ENCODE results near the gene RPS6KA3. TPM values are rescaled to one million over a fixed set of nuclear protein-coding genes. Genes with fewer than 3 reads are reported as not detected.

The RPS6KA3 gene
- total and polyA plus RNA-seq, 2 experiments from 2014 or later, result 38.6 to 99.4 TPM

- Histone ChIP-seq H3K79me2 (no peaks in the 10 kb centered on the region), H3K9me3 (ENCODE audit: low read depth) (no peaks in the 10 kb centered on the region), H3K36me3 (replicated peaks; ENCODE audit: insufficient read depth, low read depth) (no peaks in the 10 kb centered on the region), H3K4me2 (no peak overlapping the region), H3K27ac (no peak overlapping the region), H4K20me1 (ENCODE audit: insufficient read depth, poor library complexity, severe bottlenecking) (no peaks in the 10 kb centered on the region), H3K9me2 (replicated peaks; ENCODE audit: insufficient read depth) (no peaks in the 10 kb centered on the region), H2AFZ (no peak overlapping the region), H3K27me3 (no peaks in the 10 kb centered on the region), H3K4me3 (no peak overlapping the region), H3K4me1 (ENCODE audit: insufficient read depth) (no peaks in the 10 kb centered on the region)
- 86% methylated on average over 1 of the region's 1 CpG for WGBS (ENCODE audit: low lambda C conversion rate, missing lambda C conversion rate)
- TF ChIP-seq EZH2 (IDR thresholded peaks at IDR 0.05; ENCODE audit: borderline replicate concordance), result no peak
- TF ChIP-seq EZH2phosphoT487 (IDR thresholded peaks at IDR 0.05; ENCODE audit: low read depth, severe bottlenecking, unreplicated experiment), result no peak
- TF ChIP-seq, protein P1, sequence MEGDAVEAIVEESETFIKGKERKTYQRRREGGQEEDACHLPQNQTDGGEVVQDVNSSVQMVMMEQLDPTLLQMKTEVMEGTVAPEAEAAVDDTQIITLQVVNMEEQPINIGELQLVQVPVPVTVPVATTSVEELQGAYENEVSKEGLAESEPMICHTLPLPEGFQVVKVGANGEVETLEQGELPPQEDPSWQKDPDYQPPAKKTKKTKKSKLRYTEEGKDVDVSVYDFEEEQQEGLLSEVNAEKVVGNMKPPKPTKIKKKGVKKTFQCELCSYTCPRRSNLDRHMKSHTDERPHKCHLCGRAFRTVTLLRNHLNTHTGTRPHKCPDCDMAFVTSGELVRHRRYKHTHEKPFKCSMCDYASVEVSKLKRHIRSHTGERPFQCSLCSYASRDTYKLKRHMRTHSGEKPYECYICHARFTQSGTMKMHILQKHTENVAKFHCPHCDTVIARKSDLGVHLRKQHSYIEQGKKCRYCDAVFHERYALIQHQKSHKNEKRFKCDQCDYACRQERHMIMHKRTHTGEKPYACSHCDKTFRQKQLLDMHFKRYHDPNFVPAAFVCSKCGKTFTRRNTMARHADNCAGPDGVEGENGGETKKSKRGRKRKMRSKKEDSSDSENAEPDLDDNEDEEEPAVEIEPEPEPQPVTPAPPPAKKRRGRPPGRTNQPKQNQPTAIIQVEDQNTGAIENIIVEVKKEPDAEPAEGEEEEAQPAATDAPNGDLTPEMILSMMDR (IDR thresholded peaks at IDR 0.05; ENCODE audit: poor library complexity), result no peak
- no peak for DNase-seq (ENCODE audit: low spot score)
Measured at GRCh38 chrX:20147561-20147960, 119.1 kb downstream of the RPS6KA3 start.

DNA sequence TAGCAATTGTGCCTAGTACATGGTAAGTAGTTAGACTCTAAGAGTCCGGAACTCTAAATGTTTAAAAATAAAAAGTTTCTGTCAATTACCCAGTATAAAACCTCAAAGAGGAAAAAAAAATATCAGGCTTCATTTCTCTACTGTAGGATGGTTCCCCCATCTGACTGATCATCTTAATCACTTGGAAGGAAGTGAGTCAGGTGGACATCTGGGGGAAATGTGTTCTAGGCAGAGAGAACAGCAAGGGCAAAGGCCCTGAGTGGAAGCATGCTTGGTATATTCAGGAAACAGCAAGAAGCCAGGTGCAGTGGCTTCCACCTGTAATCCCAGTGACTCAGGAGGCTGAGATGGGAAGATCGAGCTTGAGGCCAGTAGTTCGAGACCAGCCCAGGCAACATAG lies 122.2 kb downstream of the RPS6KA3 start:
- 88% methylated on average over 3 of the region's 3 CpGs for WGBS (ENCODE audit: low lambda C conversion rate, missing lambda C conversion rate)

GRCh38 chrX:20143561-20143960 lies 123.1 kb downstream of the RPS6KA3 start:
- no peak for DNase-seq (ENCODE audit: low spot score)
- Histone ChIP-seq H3K27me3 (no peaks in the 10 kb centered on the region), H3K9me2 (replicated peaks; ENCODE audit: insufficient read depth) (no peaks in the 10 kb centered on the region), H3K4me1 (ENCODE audit: insufficient read depth) (no peaks in the 10 kb centered on the region), H3K4me2 (no peak overlapping the region), H3K79me2 (peaks cover 27% of the 10 kb centered on the region), H3K4me3 (no peak overlapping the region), H3K9me3 (ENCODE audit: low read depth) (no peaks in the 10 kb centered on the region), H4K20me1 (ENCODE audit: insufficient read depth, poor library complexity, severe bottlenecking) (peaks cover 16% of the 10 kb centered on the region), H3K27ac (no peak overlapping the region), H3K36me3 (replicated peaks; ENCODE audit: insufficient read depth, low read depth) (no peaks in the 10 kb centered on the region), H2AFZ (no peak overlapping the region)
- TF ChIP-seq EZH2 (IDR thresholded peaks at IDR 0.05; ENCODE audit: borderline replicate concordance) (no peak), EZH2phosphoT487 (IDR thresholded peaks at IDR 0.05; ENCODE audit: low read depth, severe bottlenecking, unreplicated experiment) (no peak)
- TF ChIP-seq, protein P1 (IDR thresholded peaks at IDR 0.05; ENCODE audit: poor library complexity), result no peak
- WGBS (ENCODE audit: low lambda C conversion rate, missing lambda C conversion rate), result 63% methylated on average over 2 of the region's 2 CpGs

More for the DNA sequence above, 122.2 kb downstream of the RPS6KA3 start:
- Histone ChIP-seq H2AFZ (no peak overlapping the region), H3K36me3 (replicated peaks; ENCODE audit: insufficient read depth, low read depth) (no peaks in the 10 kb centered on the region), H3K4me3 (no peak overlapping the region), H3K27me3 (no peaks in the 10 kb centered on the region), H4K20me1 (ENCODE audit: insufficient read depth, poor library complexity, severe bottlenecking) (peaks cover 8% of the 10 kb centered on the region), H3K9me2 (replicated peaks; ENCODE audit: insufficient read depth) (no peaks in the 10 kb centered on the region), H3K4me1 (ENCODE audit: insufficient read depth) (no peaks in the 10 kb centered on the region), H3K4me2 (no peak overlapping the region), H3K27ac (no peak overlapping the region), H3K79me2 (peaks cover 18% of the 10 kb centered on the region), H3K9me3 (ENCODE audit: low read depth) (no peaks in the 10 kb centered on the region)
- no peak for DNase-seq (ENCODE audit: low spot score)
- TF ChIP-seq EZH2phosphoT487 (IDR thresholded peaks at IDR 0.05; ENCODE audit: low read depth, severe bottlenecking, unreplicated experiment), result no peak
- no peak for TF ChIP-seq EZH2 (IDR thresholded peaks at IDR 0.05; ENCODE audit: borderline replicate concordance)
- TF ChIP-seq, protein P1 (IDR thresholded peaks at IDR 0.05; ENCODE audit: poor library complexity), result no peak

- Histone ChIP-seq H3K9me2 (replicated peaks; ENCODE audit: insufficient read depth) (no peaks in the 10 kb centered on the region), H2AFZ (no peak overlapping the region), H3K4me3 (no peak overlapping the region), H3K9me3 (ENCODE audit: low read depth) (no peaks in the 10 kb centered on the region), H4K20me1 (ENCODE audit: insufficient read depth, poor library complexity, severe bottlenecking) (peaks cover 16% of the 10 kb centered on the region), H3K4me1 (ENCODE audit: insufficient read depth) (no peaks in the 10 kb centered on the region), H3K27me3 (no peaks in the 10 kb centered on the region), H3K4me2 (no peak overlapping the region), H3K79me2 (peaks cover 27% of the 10 kb centered on the region), H3K27ac (no peak overlapping the region), H3K36me3 (replicated peaks; ENCODE audit: insufficient read depth, low read depth) (no peaks in the 10 kb centered on the region)
- DNase-seq (ENCODE audit: low spot score), result no peak
- 72% methylated on average over 6 of the region's 6 CpGs for WGBS (ENCODE audit: low lambda C conversion rate, missing lambda C conversion rate)
- TF ChIP-seq, protein P1 (IDR thresholded peaks at IDR 0.05; ENCODE audit: poor library complexity), result no peak
- no peak for TF ChIP-seq EZH2 (IDR thresholded peaks at IDR 0.05; ENCODE audit: borderline replicate concordance)
- no peak for TF ChIP-seq EZH2phosphoT487 (IDR thresholded peaks at IDR 0.05; ENCODE audit: low read depth, severe bottlenecking, unreplicated experiment)
Measured at GRCh38 chrX:20143111-20143510, 123.6 kb downstream of the RPS6KA3 start.
